ENCODE measurements around the gene HSD17B7.
A peak's percentile ranks its signal among the peaks of the same experiment; 100 is the strongest.

Gene HSD17B7

GRCh38 chr1:162832470-162832869, 42.0 kb downstream of the HSD17B7 start:
- no peak for TF ChIP-seq CTCF (conservative IDR thresholded peaks at IDR 0.05)
- TF ChIP-seq ZFX (IDR thresholded peaks at IDR 0.05), result no peak

GRCh38 chr1:162835157-162835899, 44.8 kb downstream of the HSD17B7 start:
- no peak overlapping the region for H3K27ac ChIP-seq
- no peak for TF ChIP-seq ZFX (IDR thresholded peaks at IDR 0.05)
- TF ChIP-seq CTCF (conservative IDR thresholded peaks at IDR 0.05), result no peak

More at GRCh38 chr1:162832470-162832869, 42.0 kb downstream of the HSD17B7 start:
- no peak overlapping the region for H3K27ac ChIP-seq

GRCh38 chr1:162838863-162839262, 48.4 kb downstream of the HSD17B7 start:
- no peak for TF ChIP-seq CTCF (conservative IDR thresholded peaks at IDR 0.05)
- no peak for TF ChIP-seq ZFX (IDR thresholded peaks at IDR 0.05)
- H3K27ac ChIP-seq, result no peak overlapping the region

GRCh38 chr1:162840250-162840839, 49.8 kb downstream of the HSD17B7 start:
- TF ChIP-seq ZFX (IDR thresholded peaks at IDR 0.05), result no peak
- TF ChIP-seq CTCF (conservative IDR thresholded peaks at IDR 0.05), result peak; percentile 25
- no peak overlapping the region; the same call in 1 of the 2 replicates for H3K27ac ChIP-seq

GRCh38 chr1:162844153-162844552, 53.7 kb downstream of the HSD17B7 start:
- H3K27ac ChIP-seq, result no peak overlapping the region
- TF ChIP-seq ZFX (IDR thresholded peaks at IDR 0.05), result no peak
- no peak for TF ChIP-seq CTCF (conservative IDR thresholded peaks at IDR 0.05)

GRCh38 chr1:162846256-162847212, 56.0 kb downstream of the HSD17B7 start:
- TF ChIP-seq CTCF (conservative IDR thresholded peaks at IDR 0.05) (no peak), ZFX (IDR thresholded peaks at IDR 0.05) (no peak)
- H3K27ac ChIP-seq, result no peak overlapping the region
